NK-92 (cell line): Measurements from ENCODE around the gene GH1.
"Not testable (repeated sequence)": the region's sequence is repeated elsewhere in the genome, so short reads cannot be mapped to it uniquely, and the experiment has no call there.

Experiments
- DNase-seq: peaks from one replicate; lab custom pipeline; 2025; ENCODE audit not compliant: unreplicated experiment; lab: John Stamatoyannopoulos, UW

GH1 gene

GRCh38 chr17:63927464-63928171 is 9.0 kb upstream of the GH1 start:
- no peak for DNase-seq

GRCh38 chr17:63926164-63926563 is 7.5 kb upstream of the GH1 start:
- DNase-seq, result no peak

- no peak for DNase-seq
Observed at GRCh38 chr17:63925615-63926014, 7.0 kb upstream of the GH1 start.

GRCh38 chr17:63922402-63922801 is 3.8 kb upstream of the GH1 start:
- not testable (repeated sequence) for DNase-seq

- DNase-seq, result not testable (repeated sequence)
Observed at GRCh38 chr17:63920779-63921178, 2.1 kb upstream of the GH1 start.

- not testable (repeated sequence) for DNase-seq
Observed at GRCh38 chr17:63920050-63920449, 1.4 kb upstream of the GH1 start.

- no peak for DNase-seq
Observed at GRCh38 chr17:63919311-63919723, 678 bp upstream of the GH1 start.

GRCh38 chr17:63918305-63918704 is 334 bp downstream of the GH1 start:
- DNase-seq, result no peak

- DNase-seq, result no peak
Observed at GRCh38 chr17:63917646-63918045, 993 bp downstream of the GH1 start.

- DNase-seq, result not testable (repeated sequence)
Observed at GRCh38 chr17:63917206-63917605, 1.4 kb downstream of the GH1 start.

- DNase-seq, result no peak
Observed at GRCh38 chr17:63916566-63917185, 2.0 kb downstream of the GH1 start.

- not testable (repeated sequence) for DNase-seq
Observed at GRCh38 chr17:63915753-63916152, 2.9 kb downstream of the GH1 start.

- no peak for DNase-seq
Observed at GRCh38 chr17:63914471-63914870, 4.2 kb downstream of the GH1 start.

GRCh38 chr17:63911657-63912100 is 7.0 kb downstream of the GH1 start:
- DNase-seq, result no peak

GRCh38 chr17:63911041-63911635 is 7.5 kb downstream of the GH1 start, which contains the start of gene CSHL1:
TSS of gene CSHL1 (minus strand) at chr17:63911258. CDS start at chr17:63911196, 62 bp downstream.
- DNase-seq, result no peak

- DNase-seq, result no peak
Observed at GRCh38 chr17:63910096-63910495, 8.5 kb downstream of the GH1 start.

- not testable (repeated sequence) for DNase-seq
Observed at GRCh38 chr17:63909586-63909985, 9.1 kb downstream of the GH1 start.

GRCh38 chr17:63907161-63907778 is 11.4 kb downstream of the GH1 start:
- not testable (repeated sequence) for DNase-seq

GRCh38 chr17:63904796-63905195 is 13.8 kb downstream of the GH1 start:
- not testable (repeated sequence) for DNase-seq

- not testable (repeated sequence) for DNase-seq
Observed at GRCh38 chr17:63903787-63904201, 14.8 kb downstream of the GH1 start.

GRCh38 chr17:63901971-63902370 is 16.7 kb downstream of the GH1 start:
- not testable (repeated sequence) for DNase-seq
